GM12878 (cell line): Measurements from ENCODE around the gene DNAJB4. TPM values are rescaled to one million over a fixed set of nuclear protein-coding genes. Genes with fewer than 3 reads are reported as not detected.

Experiments
- ATF2 ChIP-seq: IDR thresholded peaks from 2 replicates; pipeline ENCODE4 v1.6.1; 2012; ENCODE audit warnings: low read length, inconsistent platforms
- CREB1 ChIP-seq: IDR thresholded peaks from 2 replicates; pipeline ENCODE4 v1.6.1; 2012; ENCODE audit warnings: low read depth, mild to moderate bottlenecking, inconsistent platforms
- E2F4 ChIP-seq: IDR thresholded peaks from 2 replicates; pipeline ENCODE4 v1.6.1; 2012; ENCODE audit warnings: low read depth, low read length, improper control_type of control experiment
- EED ChIP-seq: sonication (generic); IDR thresholded peaks from 2 replicates; pipeline ENCODE4 v1.6.1; 2016; ENCODE audit warnings: antibody characterized with exemption, low read depth
- EGR1 ChIP-seq, 2 experiments: IDR thresholded peaks; 1 replicate in 1 of 2; 2 replicates in 1 of 2; pipeline ENCODE4 v1.6.1; 2011 to 2012; ENCODE audit warnings: low read depth in 2 of 2, low read length in 2 of 2, borderline replicate concordance in 1 of 2, mild to moderate bottlenecking in 1 of 2, moderate library complexity in 1 of 2
- HDAC6 ChIP-seq: fragments of 200-600 bp; sonication (generic); IDR thresholded peaks from one replicate; pipeline ENCODE4 v1.8.0; 2017; ENCODE audit warnings: antibody characterized with exemption; ENCODE audit not compliant: unreplicated experiment
- IKZF2 ChIP-seq, 2 experiments: fragments of 450-650 bp; IDR thresholded peaks; 2 replicates each; pipeline ENCODE4 v1.6.1; 2017; ENCODE audit warnings: mild to moderate bottlenecking in 2 of 2, moderate library complexity in 2 of 2
- LARP7 ChIP-seq: fragments of 450-650 bp; IDR thresholded peaks from 2 replicates; pipeline ENCODE4 v1.6.1; 2017; ENCODE audit warnings: mild to moderate bottlenecking
- MLLT1 ChIP-seq: fragments of 450-650 bp; IDR thresholded peaks from 2 replicates; pipeline ENCODE4 v1.6.1; 2016; ENCODE audit warnings: mild to moderate bottlenecking
- MXI1 ChIP-seq: fragments of 150-350 bp; IDR thresholded peaks from 2 replicates; pipeline ENCODE4 v1.6.1; 2011; ENCODE audit warnings: low read depth, mild to moderate bottlenecking, inconsistent platforms, low read length, improper control_type of control experiment
- MYB ChIP-seq: fragments of 150-350 bp; IDR thresholded peaks from 2 replicates; pipeline ENCODE4 v1.6.1; 2014; ENCODE audit warnings: mild to moderate bottlenecking, low read depth, low read length, borderline replicate concordance
- NKRF ChIP-seq: fragments of 450-650 bp; conservative IDR thresholded peaks from 2 replicates; pipeline ENCODE4 v1.6.1; 2017; ENCODE audit warnings: mild to moderate bottlenecking, moderate library complexity
- NR2C1 ChIP-seq: fragments of 450-650 bp; IDR thresholded peaks from 2 replicates; pipeline ENCODE4 v1.6.1; 2017; ENCODE audit warnings: antibody characterized with exemption, mild to moderate bottlenecking, moderate library complexity
- NR2F1 ChIP-seq: fragments of 450-650 bp; conservative IDR thresholded peaks from 2 replicates; pipeline ENCODE4 v1.6.1; 2017; ENCODE audit warnings: mild to moderate bottlenecking
- PAX8 ChIP-seq: fragments of 450-650 bp; IDR thresholded peaks from 2 replicates; pipeline ENCODE4 v1.6.1; 2017; ENCODE audit warnings: mild to moderate bottlenecking, moderate library complexity
- SMARCA5 ChIP-seq: fragments of 450-650 bp; IDR thresholded peaks from 2 replicates; pipeline ENCODE4 v1.6.1; 2017; ENCODE audit warnings: mild to moderate bottlenecking
- SPI1 ChIP-seq: IDR thresholded peaks from 2 replicates; pipeline ENCODE4 v1.6.1; 2011; ENCODE audit warnings: low read depth, mild to moderate bottlenecking, low read length, moderate library complexity, borderline replicate concordance; ENCODE audit not compliant: insufficient read depth
- TARDBP ChIP-seq: IDR thresholded peaks from 2 replicates; pipeline ENCODE4 v1.6.1; 2016; ENCODE audit warnings: borderline replicate concordance
- ZNF24 ChIP-seq: fragments of 450-650 bp; IDR thresholded peaks from 2 replicates; pipeline ENCODE4 v1.6.1; 2017; ENCODE audit warnings: antibody characterized with exemption, mild to moderate bottlenecking
- ZNF592 ChIP-seq: fragments of 450-650 bp; IDR thresholded peaks from 2 replicates; pipeline ENCODE4 v1.6.1; 2017; ENCODE audit warnings: mild to moderate bottlenecking, moderate library complexity
- polyA plus RNA-seq, 11 experiments: library from polyadenylated mRNA; depleted of rRNA in 4 of 11; unstranded in 6 of 11; stranded (reverse) in 5 of 11; fragments of >200 nt; fragmentation: Nextera tagmentation in 4 of 11; fragmentation: Illumina TruSeq in 1 of 11; extraction: Ambion mirVana in 4 of 11; extraction: Trizol in 1 of 11; gene quantifications; 1 replicate in 1 of 11; 2 replicates in 10 of 11; pipeline versions ENCODE4 v1.2.1 to v1.2.3, GENCODE V29; 2011 to 2016; ENCODE audit warnings: inconsistent platforms in 2 of 11, missing spikeins in 2 of 11, low read depth in 1 of 11
- total RNA-seq, 4 experiments: library from RNA; depleted of rRNA in 3 of 4; stranded (reverse); fragments of >200 nt in 3 of 4; fragmentation: Illumina TruSeq in 1 of 4; extraction: Trizol in 1 of 4; gene quantifications; 2 replicates each; pipeline versions ENCODE4 v1.2.1 to v1.2.3, GENCODE V29; 2013 to 2021

Gene DNAJB4
- total and polyA plus RNA-seq, 10 of the 15 experiments (the other 5 are each of a cell fraction or from before 2014, with no cell fraction given), result 3.8 to 10.5 (median 6.6) TPM

- no peak for TF ChIP-seq ZNF592
- 0 out of 2 replicates have a peak, but pooled peaks have one; percentile 12 for TF ChIP-seq SPI1
- peak; percentile 81 for TF ChIP-seq CREB1
- TF ChIP-seq TARDBP, result 0 out of 2 replicates have a peak, but pooled peaks have one; percentile 23
- TF ChIP-seq MXI1, result peak; percentile 61; the same call in 1 of the 2 replicates
- TF ChIP-seq ZNF24, result no peak
- peak in 1 of 2 experiments; percentile 17; a peak in 1 of 3 replicates for TF ChIP-seq EGR1 (IDR thresholded peaks at IDR 0.05; ENCODE audit: borderline replicate concordance in 1 of 2, low read depth in 2 of 2, low read length in 2 of 2)
- TF ChIP-seq NR2C1, result no peak
- TF ChIP-seq MLLT1, result peak; percentile 89
- TF ChIP-seq SMARCA5, result peak; percentile 84
- TF ChIP-seq IKZF2 (IDR thresholded peaks at IDR 0.05), result 0 out of 4 replicates have a peak, but pooled peaks of 1 of the 2 experiments have one; percentile 60
- peak; percentile 69 for TF ChIP-seq LARP7
- 0 out of 2 replicates have a peak, but pooled peaks have one; percentile 56 for TF ChIP-seq E2F4
- TF ChIP-seq MYB, result no peak
- TF ChIP-seq NR2F1, result no peak
- TF ChIP-seq EED, result 0 out of 2 replicates have a peak, but pooled peaks have one; percentile 31
- peak; percentile 77 for TF ChIP-seq PAX8
- TF ChIP-seq NKRF, result peak; percentile 70; the same call in 1 of the 2 replicates
- TF ChIP-seq HDAC6, result no peak
- TF ChIP-seq ATF2, result peak; percentile 51; the same call in 1 of the 2 replicates
These were observed 26.3 kb upstream of the DNAJB4 start (continued) for GRCh38 chr1:77978293-77978968.
